Endometrial microvascular endothelial cells (primary cell): ENCODE data around the gene RAET1E. TPM values are rescaled to one million over a fixed set of nuclear protein-coding genes. Genes with fewer than 3 reads are reported as not detected.
"Not testable (repeated sequence)": the region's sequence is repeated elsewhere in the genome, so short reads cannot be mapped to it uniquely, and the experiment has no call there.

Experiments
- in situ Hi-C: cut with HindIII; loops from 2 replicates; pipeline ENCODE4 v1.10.0; 2017; ENCODE audit warnings: low sequenced_read_pairs, low pct_unique_long_range_greater_than_20kb; ENCODE audit errors: inconsistent ontology term
- total RNA-seq: library from RNA; depleted of rRNA; stranded (reverse); fragments of >200 nt; gene quantifications from one replicate; pipeline ENCODE4 v1.2.3, GENCODE V29; 2015; ENCODE audit errors: inconsistent ontology term

Gene RAET1E
- total RNA-seq, 1 donor from 2014 or later, result 0.74 TPM

GRCh38 chr6:149855040-149855654 lies 42.8 kb downstream of the RAET1E start:
- in situ Hi-C loops, result no loop called here

DNA sequence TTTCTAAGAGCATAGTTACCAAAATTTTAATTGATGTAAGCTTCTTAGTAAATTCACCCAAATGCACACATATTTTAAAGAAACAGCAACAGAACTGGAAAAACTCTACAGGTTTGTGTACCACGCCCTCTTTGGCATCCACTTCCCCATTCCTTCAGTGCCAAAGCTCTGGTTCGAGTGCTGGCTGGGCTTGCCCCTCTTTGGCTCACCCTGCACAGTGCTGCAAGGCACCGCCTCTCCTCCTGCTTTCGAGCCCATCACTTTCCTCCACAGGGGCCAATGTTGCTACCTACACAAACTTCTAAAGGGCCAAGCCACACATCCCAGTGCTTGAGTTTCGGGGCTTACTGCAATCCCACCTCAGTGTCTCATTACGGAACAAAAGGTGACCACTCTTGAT lies 43.4 kb downstream of the RAET1E start:
- in situ Hi-C loops, result no loop called here

DNA sequence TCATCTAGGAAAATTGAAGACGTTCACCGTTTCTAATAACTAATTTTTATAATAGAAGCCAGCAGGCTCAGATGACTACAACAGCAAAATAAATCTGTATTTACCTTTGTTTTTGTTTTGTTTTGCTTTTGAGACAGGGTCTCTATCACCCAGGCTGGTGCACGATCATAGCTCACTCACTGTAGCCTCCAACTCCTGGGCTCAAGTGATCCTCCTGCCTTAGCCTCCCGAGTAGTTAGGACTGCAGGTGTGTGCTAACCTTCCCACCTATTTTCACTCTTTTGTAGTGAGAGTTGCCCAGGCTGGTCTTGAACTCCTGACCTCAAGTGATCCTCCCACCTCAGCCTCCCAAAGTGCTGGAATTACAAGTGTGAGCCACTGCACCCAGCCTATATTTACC lies 43.9 kb downstream of the RAET1E start:
- in situ Hi-C loops, result not testable (repeated sequence)

- in situ Hi-C loops, result no loop called here
Measured at GRCh38 chr6:149852881-149853280, 45.0 kb downstream of the RAET1E start.

DNA sequence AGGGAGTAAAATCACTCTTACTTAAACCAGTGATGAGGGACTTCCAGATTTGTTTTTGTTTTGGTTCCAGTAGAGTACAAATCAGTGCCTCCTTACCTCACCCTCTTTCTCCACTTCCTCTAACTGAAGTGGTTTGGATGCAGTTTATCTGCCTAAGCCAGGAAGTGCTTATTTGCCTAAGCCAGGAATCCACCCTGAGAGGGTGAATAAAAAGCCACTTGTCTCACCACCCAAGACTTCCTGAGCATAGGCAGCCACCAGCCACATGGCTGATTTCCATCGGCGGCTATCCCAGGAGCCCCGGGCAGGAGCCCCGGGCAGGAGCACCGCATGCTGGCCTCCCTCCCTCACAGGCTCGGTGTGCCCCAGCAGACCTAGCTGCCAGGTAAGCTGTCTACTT lies 45.7 kb downstream of the RAET1E start:
- in situ Hi-C loops, result no loop called here

- in situ Hi-C loops, result no loop called here
Measured at GRCh38 chr6:149851461-149852110, 46.3 kb downstream of the RAET1E start.

- in situ Hi-C loops, result not testable (repeated sequence)
Measured at GRCh38 chr6:149848343-149848742, 49.6 kb downstream of the RAET1E start.

Other genes starting within 250 kb of the RAET1E start
- gene KATNA1, start 249.4 kb downstream of the RAET1E start, total RNA-seq, result 30.1 TPM
- gene LATS1, start 180.0 kb downstream of the RAET1E start, total RNA-seq, result 21.4 TPM
- 52.0 TPM for gene NUP43, start 151.6 kb downstream of the RAET1E start, total RNA-seq
- gene PCMT1, start 148.4 kb downstream of the RAET1E start, total RNA-seq, result 127 TPM
- gene LRP11, start 33.8 kb downstream of the RAET1E start, total RNA-seq, result 16.8 TPM
- 0.37 TPM for gene RAET1G, start 25.0 kb upstream of the RAET1E start, total RNA-seq
- 27.2 TPM for gene ULBP2, start 43.9 kb upstream of the RAET1E start, total RNA-seq
- gene ULBP1, start 65.8 kb upstream of the RAET1E start, total RNA-seq, result 2.0 TPM
- not detected for gene RAET1L, start 127.4 kb upstream of the RAET1E start, total RNA-seq
- 13.1 TPM for gene ULBP3, start 171.0 kb upstream of the RAET1E start, total RNA-seq
- not detected for gene PPP1R14C, start 244.9 kb upstream of the RAET1E start, total RNA-seq